GM18951 (cell line): ENCODE measurements around the gene TPM2.

Experiments used
- POLR2A ChIP-seq: IDR thresholded peaks from 4 replicates; pipeline ENCODE4 v1.6.1; 2011; ENCODE audit warnings: mild to moderate bottlenecking; ENCODE audit not compliant: insufficient read length, insufficient read depth; ENCODE audit errors: extremely low read depth
- in situ Hi-C: fragments of 300-500 bp; cut with MboI; formaldehyde crosslinking; loops from one replicate; pipeline ENCODE4 v1.12.0; 2022; ENCODE audit warnings: low sequenced_read_pairs, mixed read lengths, inconsistent platforms; ENCODE audit not compliant: unreplicated experiment

The TPM2 gene

GRCh38 chr9:35669331-35670145, 20.2 kb downstream of the TPM2 start:
- no peak for TF ChIP-seq POLR2A
- in situ Hi-C loops = no loop called here

- in situ Hi-C loops = no loop called here
Observed at GRCh38 chr9:35667939-35668338, 21.8 kb downstream of the TPM2 start.

GRCh38 chr9:35666549-35666948, 23.2 kb downstream of the TPM2 start:
- in situ Hi-C loops = no loop called here
- TF ChIP-seq POLR2A = no peak

More at GRCh38 chr9:35667939-35668338, 21.8 kb downstream of the TPM2 start:
- TF ChIP-seq POLR2A = no peak

- in situ Hi-C loops = no loop called here
- TF ChIP-seq POLR2A = no peak
Observed at GRCh38 chr9:35666045-35666444, 23.7 kb downstream of the TPM2 start.

GRCh38 chr9:35665471-35665818, 24.3 kb downstream of the TPM2 start:
- no peak for TF ChIP-seq POLR2A
- in situ Hi-C loops = no loop called here

GRCh38 chr9:35664531-35665470, 24.9 kb downstream of the TPM2 start, which contains the start of gene ARHGEF39:
Gene ARHGEF39, minus strand, starts transcription at chr9:35665195. Its CDS starts 26 bp downstream, at chr9:35665169.
- in situ Hi-C loops = no loop called here
- peak; percentile 82 for TF ChIP-seq POLR2A

GRCh38 chr9:35662437-35662836, 27.3 kb downstream of the TPM2 start:
- in situ Hi-C loops = no loop called here
- no peak for TF ChIP-seq POLR2A

GRCh38 chr9:35661756-35662350, 27.9 kb downstream of the TPM2 start:
- no peak for TF ChIP-seq POLR2A
- in situ Hi-C loops = no loop called here

GRCh38 chr9:35660966-35661415, 28.7 kb downstream of the TPM2 start:
- in situ Hi-C loops = no loop called here

GRCh38 chr9:35659340-35659739, 30.4 kb downstream of the TPM2 start:
- TF ChIP-seq POLR2A = no peak
- in situ Hi-C loops = no loop called here

More at GRCh38 chr9:35660966-35661415, 28.7 kb downstream of the TPM2 start:
- TF ChIP-seq POLR2A = no peak

- no peak for TF ChIP-seq POLR2A
- in situ Hi-C loops = no loop called here
Observed at GRCh38 chr9:35658968-35659220, 30.8 kb downstream of the TPM2 start.

GRCh38 chr9:35658137-35658967, 31.4 kb downstream of the TPM2 start, which contains the start of gene CCDC107:
Gene CCDC107, plus strand, starts transcription at chr9:35658292. Its CDS starts 88 bp downstream, at chr9:35658380.
- TF ChIP-seq POLR2A = peak; percentile 94
- in situ Hi-C loops = no loop called here
